ENCODE measurements around the gene PCDHA7.
"Not testable (repeated sequence)": the region's sequence is repeated elsewhere in the genome, so short reads cannot be mapped to it uniquely, and the experiment has no call there.

Gene PCDHA7

GRCh38 chr5:140833993-140834392 is at the start of gene PCDHA7:
PCDHA7 (plus strand) TSS chr5:140834269; CDS start chr5:140834384, 115 bp downstream.
- no peak for DNase-seq (ENCODE audit: low read depth, low spot score)

GRCh38 chr5:140785905-140786686 is 48.0 kb upstream of the PCDHA7 start, which contains the start of gene PCDHA1:
PCDHA1 (plus strand) TSS chr5:140786140.
- no peak for DNase-seq (ENCODE audit: low read depth, low spot score)

DNA sequence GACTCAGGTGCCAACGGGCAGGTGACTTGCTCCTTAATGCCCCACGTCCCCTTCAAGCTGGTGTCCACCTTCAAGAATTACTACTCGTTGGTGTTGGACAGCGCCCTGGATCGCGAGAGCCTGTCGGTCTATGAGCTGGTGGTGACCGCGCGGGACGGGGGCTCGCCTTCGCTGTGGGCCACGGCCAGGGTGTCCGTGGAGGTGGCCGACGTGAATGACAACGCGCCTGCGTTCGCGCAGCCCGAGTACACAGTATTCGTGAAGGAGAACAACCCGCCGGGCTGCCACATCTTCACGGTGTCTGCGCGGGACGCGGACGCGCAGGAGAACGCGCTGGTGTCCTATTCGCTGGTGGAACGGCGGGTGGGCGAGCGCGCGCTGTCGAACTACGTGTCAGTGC is 46.6 kb upstream of the PCDHA7 start:
- DNase-seq (ENCODE audit: low read depth, low spot score), result not testable (repeated sequence)

DNA sequence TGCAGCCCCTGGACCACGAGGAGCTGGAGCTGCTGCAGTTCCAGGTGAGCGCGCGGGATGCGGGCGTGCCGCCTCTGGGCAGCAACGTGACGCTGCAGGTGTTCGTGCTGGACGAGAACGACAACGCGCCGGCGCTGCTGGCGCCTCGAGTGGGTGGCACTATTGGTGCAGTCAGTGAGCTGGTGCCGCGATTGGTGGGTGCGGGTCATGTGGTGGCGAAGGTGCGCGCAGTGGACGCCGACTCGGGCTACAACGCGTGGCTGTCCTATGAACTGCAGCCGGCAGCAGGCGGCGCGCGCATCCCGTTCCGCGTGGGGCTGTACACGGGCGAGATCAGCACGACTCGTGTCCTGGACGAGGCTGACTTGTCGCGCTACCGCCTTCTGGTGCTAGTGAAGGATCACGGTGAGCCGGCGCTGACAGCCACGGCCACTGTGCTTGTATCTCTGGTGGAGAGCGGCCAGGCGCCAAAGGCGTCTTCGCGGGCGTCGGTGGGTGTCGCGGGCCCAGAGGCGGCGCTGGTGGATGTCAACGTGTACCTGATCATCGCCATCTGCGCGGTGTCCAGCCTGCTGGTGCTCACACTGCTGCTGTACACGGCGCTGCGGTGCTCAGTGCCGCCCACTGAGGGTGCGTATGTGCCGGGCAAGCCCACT is 46.1 kb upstream of the PCDHA7 start:
- DNase-seq (ENCODE audit: low read depth, low spot score), result not testable (repeated sequence)

GRCh38 chr5:140791089-140791488 is 43.0 kb upstream of the PCDHA7 start:
- DNase-seq (ENCODE audit: low read depth, low spot score), result no peak

- DNase-seq (ENCODE audit: low read depth, low spot score), result no peak
Measured at GRCh38 chr5:140794595-140795258, 39.3 kb upstream of the PCDHA7 start, which contains the start of gene PCDHA2. PCDHA2 (plus strand) TSS chr5:140794852.

- no peak for DNase-seq (ENCODE audit: low read depth, low spot score)
Measured at GRCh38 chr5:140795259-140795641, 38.8 kb upstream of the PCDHA7 start.

DNA sequence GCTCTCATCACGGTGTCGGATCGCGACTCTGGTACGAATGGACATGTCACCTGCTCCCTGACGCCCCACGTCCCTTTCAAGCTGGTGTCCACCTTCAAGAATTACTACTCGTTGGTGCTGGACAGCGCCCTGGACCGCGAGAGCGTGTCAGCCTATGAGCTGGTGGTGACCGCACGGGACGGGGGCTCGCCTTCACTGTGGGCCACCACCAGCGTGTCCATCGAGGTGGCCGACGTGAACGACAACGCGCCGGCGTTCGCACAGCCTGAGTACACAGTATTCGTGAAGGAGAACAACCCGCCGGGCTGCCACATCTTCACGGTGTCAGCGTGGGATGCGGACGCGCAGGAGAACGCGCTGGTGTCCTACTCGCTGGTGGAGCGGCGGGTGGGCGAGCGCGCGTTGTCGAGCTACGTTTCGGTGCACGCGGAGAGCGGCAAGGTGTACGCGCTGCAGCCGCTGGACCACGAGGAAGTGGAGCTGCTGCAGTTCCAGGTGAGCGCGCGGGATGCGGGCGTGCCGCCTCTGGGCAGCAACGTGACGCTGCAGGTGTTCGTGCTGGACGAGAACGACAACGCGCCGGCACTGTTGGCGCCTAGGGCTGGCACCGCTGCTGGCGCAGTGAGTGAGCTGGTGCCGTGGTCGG is 37.9 kb upstream of the PCDHA7 start:
- DNase-seq (ENCODE audit: low read depth, low spot score), result not testable (repeated sequence)

DNA sequence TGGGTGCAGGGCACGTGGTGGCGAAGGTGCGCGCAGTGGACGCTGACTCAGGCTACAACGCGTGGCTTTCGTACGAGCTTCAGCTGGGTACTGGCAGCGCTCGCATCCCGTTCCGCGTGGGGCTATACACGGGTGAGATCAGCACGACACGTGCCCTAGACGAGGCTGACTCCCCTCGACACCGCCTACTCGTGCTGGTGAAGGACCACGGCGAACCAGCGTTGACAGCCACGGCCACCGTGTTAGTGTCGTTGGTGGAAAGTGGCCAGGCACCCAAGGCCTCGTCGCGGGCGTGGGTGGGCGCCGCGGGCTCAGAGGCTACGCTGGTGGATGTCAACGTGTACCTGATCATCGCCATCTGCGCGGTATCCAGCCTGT is 37.4 kb upstream of the PCDHA7 start:
- DNase-seq (ENCODE audit: low read depth, low spot score), result no peak

GRCh38 chr5:140800816-140801493 is 33.1 kb upstream of the PCDHA7 start, which contains the start of gene PCDHA3:
PCDHA3 (plus strand) TSS chr5:140801057.
- no peak for DNase-seq (ENCODE audit: low read depth, low spot score)

- DNase-seq (ENCODE audit: low read depth, low spot score), result no peak
Measured at GRCh38 chr5:140801494-140801841, 32.6 kb upstream of the PCDHA7 start.

GRCh38 chr5:140802381-140802780 is 31.7 kb upstream of the PCDHA7 start:
- not testable (repeated sequence) for DNase-seq (ENCODE audit: low read depth, low spot score)

GRCh38 chr5:140802781-140803271 is 31.2 kb upstream of the PCDHA7 start:
- DNase-seq (ENCODE audit: low read depth, low spot score), result no peak

DNA sequence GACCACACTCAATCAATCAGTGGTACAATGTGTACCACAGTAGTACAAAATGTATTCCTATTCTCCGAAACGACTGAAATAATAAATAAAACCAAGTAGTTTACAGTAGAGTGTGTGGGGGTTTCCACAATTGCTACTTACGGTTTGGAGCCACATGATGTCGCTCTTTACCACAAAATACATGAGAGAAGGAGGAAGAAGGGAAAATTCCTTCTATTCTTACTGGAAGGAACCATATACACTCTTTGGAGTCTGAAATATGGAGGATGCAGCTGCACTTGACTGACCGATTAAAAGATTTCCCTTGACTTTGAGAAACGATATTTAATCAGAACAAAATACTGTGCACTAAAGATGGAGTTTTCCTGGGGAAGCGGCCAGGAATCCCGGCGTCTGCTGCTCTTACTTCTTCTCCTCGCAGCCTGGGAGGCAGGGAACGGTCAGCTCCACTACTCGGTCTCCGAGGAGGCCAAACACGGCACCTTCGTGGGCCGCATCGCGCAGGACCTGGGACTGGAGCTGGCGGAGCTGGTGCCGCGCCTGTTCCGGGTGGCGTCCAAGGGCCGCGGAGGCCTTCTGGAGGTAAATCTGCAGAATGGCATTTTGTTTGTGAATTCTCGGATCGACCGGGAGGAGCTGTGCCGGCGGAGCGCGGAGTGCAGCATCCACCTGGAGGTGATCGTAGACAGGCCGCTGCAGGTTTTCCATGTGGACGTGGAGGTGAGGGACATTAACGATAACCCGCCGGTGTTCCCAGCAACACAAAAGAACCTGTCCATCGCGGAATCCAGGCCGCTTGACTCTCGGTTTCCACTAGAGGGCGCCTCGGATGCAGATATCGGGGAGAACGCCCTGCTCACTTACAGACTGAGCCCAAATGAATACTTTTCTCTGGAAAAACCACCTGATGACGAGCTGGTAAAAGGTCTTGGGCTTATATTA is 27.0 kb upstream of the PCDHA7 start, which contains the start of gene PCDHA4:
PCDHA4 (plus strand) TSS at position 235 of the 942 bp plus-strand sequence.
- DNase-seq (ENCODE audit: low read depth, low spot score), result no peak

DNA sequence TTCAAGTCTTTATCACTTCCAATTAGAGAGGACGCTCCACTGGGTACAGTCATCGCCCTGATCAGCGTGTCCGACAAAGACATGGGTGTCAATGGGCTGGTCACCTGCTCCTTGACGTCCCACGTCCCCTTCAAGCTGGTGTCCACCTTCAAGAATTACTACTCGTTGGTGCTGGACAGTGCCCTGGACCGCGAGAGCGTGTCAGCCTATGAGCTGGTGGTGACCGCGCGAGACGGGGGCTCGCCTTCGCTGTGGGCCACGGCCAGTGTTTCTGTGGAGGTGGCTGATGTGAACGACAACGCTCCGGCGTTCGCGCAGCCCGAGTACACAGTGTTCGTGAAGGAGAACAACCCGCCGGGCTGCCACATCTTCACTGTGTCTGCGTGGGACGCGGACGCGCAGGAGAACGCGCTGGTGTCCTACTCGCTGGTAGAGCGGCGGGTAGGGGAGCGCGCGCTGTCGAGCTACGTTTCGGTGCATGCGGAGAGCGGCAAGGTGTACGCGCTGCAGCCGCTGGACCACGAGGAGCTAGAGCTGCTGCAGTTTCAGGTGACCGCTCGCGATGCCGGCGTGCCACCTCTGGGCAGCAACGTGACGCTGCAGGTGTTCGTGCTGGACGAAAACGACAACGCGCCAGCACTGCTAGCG is 25.7 kb upstream of the PCDHA7 start:
- not testable (repeated sequence) for DNase-seq (ENCODE audit: low read depth, low spot score)

DNA sequence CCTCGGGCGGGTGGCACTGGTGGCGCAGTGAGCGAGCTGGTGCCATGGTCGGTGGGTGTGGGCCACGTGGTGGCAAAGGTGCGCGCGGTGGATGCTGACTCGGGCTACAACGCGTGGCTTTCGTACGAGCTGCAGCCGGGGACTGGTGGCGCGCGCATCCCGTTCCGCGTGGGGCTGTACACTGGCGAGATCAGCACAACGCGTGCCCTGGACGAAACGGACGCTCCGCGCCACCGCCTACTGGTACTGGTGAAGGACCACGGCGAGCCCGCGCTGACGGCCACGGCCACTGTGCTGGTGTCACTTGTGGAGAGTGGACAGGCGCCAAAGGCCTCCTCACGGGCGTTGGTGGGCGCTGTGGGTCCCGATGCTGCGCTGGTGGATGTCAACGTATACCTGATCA is 25.2 kb upstream of the PCDHA7 start:
- DNase-seq (ENCODE audit: low read depth, low spot score), result no peak

DNA sequence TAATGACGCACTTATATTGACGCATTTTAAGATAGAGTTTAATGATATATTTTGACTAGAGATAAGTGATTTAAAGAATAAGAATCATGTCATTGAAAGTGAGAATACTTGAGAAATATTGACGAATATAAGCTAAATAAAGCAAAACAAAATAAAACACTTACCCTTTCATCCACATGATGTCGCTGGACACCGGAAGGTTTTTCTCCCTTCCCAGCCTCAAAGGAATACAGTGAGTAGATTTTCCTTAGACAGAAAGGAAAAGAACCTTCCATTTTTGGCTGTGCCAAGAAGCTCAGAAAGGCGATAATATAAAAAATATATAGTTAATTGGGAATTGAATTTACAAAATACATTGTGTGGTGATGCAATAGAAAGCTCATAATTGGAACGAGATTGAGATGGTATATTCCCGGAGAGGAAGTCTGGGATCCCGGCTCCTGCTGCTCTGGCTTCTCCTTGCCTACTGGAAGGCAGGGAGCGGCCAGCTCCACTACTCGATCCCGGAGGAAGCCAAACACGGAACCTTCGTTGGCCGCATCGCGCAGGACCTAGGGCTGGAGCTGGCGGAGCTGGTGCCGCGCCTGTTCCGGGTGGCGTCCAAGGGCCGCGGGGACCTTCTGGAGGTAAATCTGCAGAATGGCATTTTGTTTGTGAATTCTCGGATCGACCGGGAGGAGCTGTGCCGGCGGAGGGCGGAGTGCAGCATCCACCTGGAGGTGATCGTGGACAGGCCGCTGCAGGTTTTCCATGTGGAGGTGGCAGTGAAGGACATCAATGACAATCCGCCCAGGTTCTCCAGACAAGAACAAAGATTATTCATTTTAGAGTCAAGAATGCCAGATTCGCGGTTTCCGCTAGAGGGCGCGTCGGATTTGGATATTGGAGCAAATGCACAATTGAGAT is 12.4 kb upstream of the PCDHA7 start, which contains the start of gene PCDHA5:
PCDHA5 (plus strand) TSS at position 239 of the 906 bp plus-strand sequence.
- no peak for DNase-seq (ENCODE audit: low read depth, low spot score)

DNA sequence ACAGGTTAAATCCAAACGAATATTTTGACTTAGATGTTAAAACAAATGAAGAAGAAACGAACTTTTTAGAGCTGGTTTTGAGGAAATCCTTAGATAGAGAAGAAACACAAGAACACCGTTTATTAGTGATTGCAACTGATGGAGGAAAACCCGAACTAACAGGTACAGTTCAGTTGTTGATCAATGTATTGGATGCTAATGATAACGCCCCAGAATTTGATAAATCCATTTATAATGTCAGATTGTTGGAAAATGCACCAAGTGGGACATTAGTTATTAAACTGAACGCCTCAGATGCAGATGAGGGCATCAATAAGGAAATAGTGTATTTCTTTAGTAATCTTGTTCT is 11.8 kb upstream of the PCDHA7 start:
- DNase-seq (ENCODE audit: low read depth, low spot score), result no peak

Data from brain pericyte (primary cell).